Stomach (tissue), 9 donors: ENCODE measurements around the gene LRRC4B. TPM values are rescaled to one million over a fixed set of nuclear protein-coding genes. Genes with fewer than 3 reads are reported as not detected.

Experiments used
- DNase-seq, 2 donors: peaks; one replicate each; pipeline versions ENCODE4 v3.0.0 to v3.0.0-alpha.2; 2013 to 2019
- H3K27ac ChIP-seq, 5 donors: fragments of 200-600 bp in 4 of 5; sonication (generic) in 4 of 5; one replicate each; pipeline ENCODE4 v1.5.1; 2013 to 2019; ENCODE audit warnings: mild to moderate bottlenecking in 1 of 5, moderate library complexity in 1 of 5
- H3K27me3 ChIP-seq, 3 donors: fragments of 200-600 bp; sonication (generic); one replicate each; pipeline ENCODE4 v1.5.1; 2017 to 2019; ENCODE audit warnings: mixed run types in 1 of 3
- H3K36me3 ChIP-seq, 4 donors: fragments of 200-600 bp; sonication (generic); 1 replicate in 3 of 4; 2 replicates in 1 of 4; pipeline ENCODE4 v1.5.1; 2016 to 2019
- H3K4me1 ChIP-seq, 4 donors: fragments of 200-600 bp; sonication (generic); one replicate each; pipeline ENCODE4 v1.5.1; 2016 to 2019
- H3K4me3 ChIP-seq, 4 donors: fragments of 200-600 bp; sonication (generic) in 3 of 4; one replicate each; pipeline ENCODE4 v1.5.1; 2016 to 2019; ENCODE audit warnings: mild to moderate bottlenecking in 1 of 4
- H3K9me3 ChIP-seq, 4 donors: fragments of 200-600 bp; sonication (generic); one replicate each; pipeline ENCODE4 v1.5.1; 2016 to 2019
- CTCF ChIP-seq, 7 experiments: fragments of 450-650 bp in 4 of 7; fragments of 200-600 bp in 3 of 7; sonication (generic) in 3 of 7; IDR thresholded peaks; one replicate each; pipeline ENCODE4 v1.5.1; 2016 to 2019; ENCODE audit warnings: antibody characterized with exemption in 7 of 7, control low read depth in 2 of 7, mild to moderate bottlenecking in 1 of 7
- EP300 ChIP-seq: sonication (generic); formaldehyde crosslinking; IDR thresholded peaks from one replicate; pipeline ENCODE4 v1.6.1; 2017; ENCODE audit warnings: antibody characterized with exemption
- POLR2A ChIP-seq, 4 donors: fragments of 450-650 bp; IDR thresholded peaks; one replicate each; pipeline ENCODE4 v1.6.1; 2016; ENCODE audit warnings: antibody characterized with exemption in 4 of 4, control low read depth in 2 of 4, mild to moderate bottlenecking in 1 of 4, moderate library complexity in 1 of 4
- POLR2AphosphoS5 ChIP-seq, 3 donors: sonication (generic); formaldehyde crosslinking; IDR thresholded peaks; one replicate each; pipeline ENCODE4 v1.6.1; 2016; ENCODE audit warnings: antibody characterized with exemption in 3 of 3
- WGBS, 5 donors: extraction: QIAGEN DNeasy Blood & Tissue Kit in 3 of 5; methylation state at CpG; one replicate each; pipeline versions ENCODE4 v1.1.5 to v1.1.7; 2013 to 2018; 5-methylcytosine and 5-hydroxymethylcytosine counted together
- intact Hi-C: fragments of 100-400 bp; cut with DNase I; formaldehyde crosslinking; loops from one replicate; pipeline ENCODE4 v1.15.1; 2023; ENCODE audit warnings: low total_unique reads
- polyA plus RNA-seq, 3 donors: library from polyadenylated mRNA; stranded (reverse); fragments of 200-250 nt; gene quantifications; one replicate each; pipeline ENCODE4 v1.2.3, GENCODE V29; 2013
- total RNA-seq, 5 donors: library from RNA; depleted of rRNA; stranded (reverse); fragments of >200 nt; gene quantifications; one replicate each; pipeline versions ENCODE4 v1.1.0 to v1.2.3, GENCODE V29; 2014 to 2016
- donor health status: healthy with polysubstance abuse.
- donor health status: Bipolar disorder and iron deficiency.
- donor health status: healthy.

LRRC4B gene
- total and polyA plus RNA-seq, 8 donors, result 0.45 to 4.4 (median 1.5) TPM; not detected in 1

DNA sequence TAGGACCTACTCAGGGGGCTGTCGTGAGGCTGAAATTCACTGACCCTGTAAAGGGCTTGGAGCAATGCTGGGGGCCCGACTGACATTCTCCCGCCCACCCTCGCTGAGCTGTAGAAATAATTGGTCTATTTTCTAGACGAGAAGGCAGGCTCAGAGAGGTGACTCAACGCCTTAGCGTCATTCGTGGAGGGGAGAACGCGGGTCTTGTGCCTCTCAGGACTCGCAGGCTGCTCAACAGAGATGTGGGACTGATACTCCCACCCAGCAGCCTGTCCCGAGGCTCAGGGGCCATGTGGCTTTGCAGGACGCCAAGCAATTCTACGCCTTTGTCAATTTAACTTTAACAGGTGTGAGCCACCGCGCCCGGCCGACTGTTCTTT is 30.9 kb downstream of the LRRC4B start:
- no peaks in the 10 kb centered on the region for H3K4me1 ChIP-seq
- intact Hi-C loops, result no loop called here
- H3K9me3 ChIP-seq, result peaks cover 4 to 16% (median 12%) of the 10 kb centered on the region in 4 donors
- peaks cover 0 to 6% (median 0%) of the 10 kb centered on the region in 4 donors for H3K36me3 ChIP-seq
- no peak for DNase-seq
- no peak overlapping the region for H3K4me3 ChIP-seq
- no peak overlapping the region for H3K27ac ChIP-seq
- TF ChIP-seq POLR2A (IDR thresholded peaks at IDR 0.05) (no peak), EP300 (no peak), CTCF (IDR thresholded peaks at IDR 0.05) (no peak), POLR2AphosphoS5 (IDR thresholded peaks at IDR 0.05) (no peak)
- WGBS, 5 donors, result 64 to 79% (median 70%) methylated on average over 18 of the region's 18 CpGs
- peaks cover 0 to 29% (median 3%) of the 10 kb centered on the region in 3 donors for H3K27me3 ChIP-seq

DNA sequence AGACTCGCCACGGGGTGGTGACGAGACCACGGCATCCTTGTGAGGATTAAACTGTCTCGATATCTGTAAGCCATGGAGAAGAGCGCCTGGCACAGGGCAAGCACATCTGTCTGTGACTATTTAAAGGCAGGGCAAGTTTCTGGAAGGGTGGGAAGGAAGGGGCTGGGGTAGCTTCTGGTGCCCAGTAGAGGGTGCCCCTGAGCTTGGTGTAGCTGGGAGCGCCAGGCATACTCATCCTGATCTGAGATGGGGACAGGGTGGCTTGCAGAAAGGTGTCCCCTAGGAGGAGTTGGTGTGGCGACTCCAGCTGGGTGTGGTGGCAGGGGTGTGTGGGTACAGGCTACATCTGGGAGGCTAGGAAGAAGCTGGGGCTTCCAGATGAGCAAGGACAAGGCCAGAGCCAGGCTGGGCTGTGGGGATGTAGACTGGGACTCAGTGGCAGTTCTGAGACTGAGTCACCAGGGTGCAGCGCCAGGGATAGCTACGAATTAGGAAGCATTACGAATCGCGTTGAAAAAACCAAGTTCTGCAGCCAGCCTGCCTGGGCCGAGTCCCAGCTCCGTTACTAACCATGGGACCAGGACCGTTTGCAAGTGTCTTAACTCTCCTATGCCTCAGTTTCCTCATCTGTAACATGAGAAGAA is 31.5 kb downstream of the LRRC4B start:
- no peak overlapping the region for H3K4me3 ChIP-seq
- intact Hi-C loops, result no loop called here
- H3K9me3 ChIP-seq, result peaks cover 7 to 21% (median 15%) of the 10 kb centered on the region in 4 donors
- no peak for DNase-seq
- peaks cover 0 to 33% (median 6%) of the 10 kb centered on the region in 3 donors for H3K27me3 ChIP-seq
- no peak overlapping the region for H3K27ac ChIP-seq
- peaks cover 0 to 6% (median 0%) of the 10 kb centered on the region in 4 donors for H3K36me3 ChIP-seq
- H3K4me1 ChIP-seq, result no peaks in the 10 kb centered on the region
- TF ChIP-seq CTCF (IDR thresholded peaks at IDR 0.05) (no peak), POLR2AphosphoS5 (IDR thresholded peaks at IDR 0.05) (no peak), POLR2A (IDR thresholded peaks at IDR 0.05) (no peak), EP300 (no peak)
- WGBS, 5 donors, result 86 to 92% (median 89%) methylated on average over 16 of the region's 16 CpGs

GRCh38 chr19:50535672-50536187 is 32.5 kb downstream of the LRRC4B start:
- no peak for DNase-seq
- H3K27me3 ChIP-seq, result peaks cover 0 to 43% (median 10%) of the 10 kb centered on the region in 3 donors
- H3K36me3 ChIP-seq, result peaks cover 0 to 6% (median 0%) of the 10 kb centered on the region in 4 donors
- peaks cover 7 to 23% (median 15%) of the 10 kb centered on the region in 4 donors for H3K9me3 ChIP-seq
- H3K4me1 ChIP-seq, result no peaks in the 10 kb centered on the region
- no peak overlapping the region for H3K27ac ChIP-seq
- H3K4me3 ChIP-seq, result no peak overlapping the region
- no peak for TF ChIP-seq POLR2A (IDR thresholded peaks at IDR 0.05)
- no peak for TF ChIP-seq EP300
- no peak for TF ChIP-seq POLR2AphosphoS5 (IDR thresholded peaks at IDR 0.05)
- TF ChIP-seq CTCF (IDR thresholded peaks at IDR 0.05), result no peak
- WGBS, 5 donors, result 55 to 71% (median 61%) methylated on average over 10 to 11 of the region's 11 CpGs
- intact Hi-C loops, result no loop called here

DNA sequence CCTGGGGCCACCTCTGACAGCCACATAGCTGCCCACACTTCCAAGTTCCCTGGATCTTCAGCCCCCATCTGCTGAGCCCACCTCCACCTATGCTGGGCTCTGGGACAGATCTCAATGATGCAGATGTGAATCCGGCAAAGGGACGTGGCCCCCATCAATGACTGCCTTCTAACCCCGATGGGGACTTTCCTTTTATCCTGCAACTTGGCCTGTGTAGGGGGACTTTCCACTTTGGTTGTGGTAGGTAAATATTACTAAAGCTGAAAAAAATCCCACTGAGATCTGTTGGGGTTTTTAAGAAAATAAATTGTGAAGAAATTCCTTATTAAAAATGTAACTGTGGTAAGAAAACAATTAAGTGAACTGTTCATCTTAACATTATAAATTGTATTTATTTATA is 33.8 kb downstream of the LRRC4B start:
- Histone ChIP-seq H3K27ac (no peak overlapping the region), H3K27me3 (peaks cover 0 to 56% (median 7%) of the 10 kb centered on the region in 3 donors), H3K4me3 (no peak overlapping the region), H3K36me3 (peaks cover 0 to 6% (median 0%) of the 10 kb centered on the region in 4 donors), H3K4me1 (no peaks in the 10 kb centered on the region), H3K9me3 (peaks cover 7 to 23% (median 15%) of the 10 kb centered on the region in 4 donors)
- intact Hi-C loops, result no loop called here
- TF ChIP-seq POLR2AphosphoS5 (IDR thresholded peaks at IDR 0.05) (no peak), EP300 (no peak)
- DNase-seq, result no peak
- 67 to 90% (median 81%) methylated on average over 3 of the region's 3 CpGs for WGBS, 5 donors

DNA sequence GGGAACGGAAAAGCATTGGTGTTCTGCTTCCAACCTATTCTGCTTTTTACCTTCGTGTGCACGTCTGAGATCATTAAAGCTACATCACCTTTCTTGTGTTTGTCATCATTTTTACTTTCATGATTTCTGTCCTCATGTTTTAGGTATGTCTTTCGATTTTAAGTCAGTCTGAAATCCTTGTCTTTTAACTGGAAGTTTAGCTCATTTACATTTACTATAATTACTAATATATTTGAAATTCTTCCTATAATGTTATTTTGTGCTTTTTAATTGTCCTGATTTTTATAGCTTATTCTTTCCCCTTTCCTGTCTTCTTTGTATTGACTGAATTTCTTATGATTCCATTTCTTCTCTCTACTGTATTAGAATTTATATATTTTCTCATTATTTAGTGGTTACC is 35.3 kb downstream of the LRRC4B start:
- Histone ChIP-seq H3K36me3 (peaks cover 0 to 6% (median 0%) of the 10 kb centered on the region in 4 donors), H3K27ac (no peak overlapping the region), H3K4me1 (no peaks in the 10 kb centered on the region), H3K4me3 (no peak overlapping the region), H3K27me3 (peaks cover 0 to 58% (median 15%) of the 10 kb centered on the region in 3 donors), H3K9me3 (peaks cover 7 to 23% (median 15%) of the 10 kb centered on the region in 4 donors)
- no peak for DNase-seq
- no peak for TF ChIP-seq EP300
- no peak for TF ChIP-seq POLR2AphosphoS5 (IDR thresholded peaks at IDR 0.05)
- no peak for TF ChIP-seq CTCF (IDR thresholded peaks at IDR 0.05)
- no peak for TF ChIP-seq POLR2A (IDR thresholded peaks at IDR 0.05)
- 83 to 88% (median 86%) methylated on average over 4 of the region's 4 CpGs for WGBS, 5 donors
- intact Hi-C loops, result no loop called here
